SK-N-SH (cell line): ENCODE results near the gene KIF16B.

ENCODE experiments used
- CTCF ChIP-seq: fragments of 200-600 bp; sonication (generic); IDR thresholded peaks from 2 replicates; pipeline ENCODE4 v1.6.1; 2017; ENCODE audit warnings: antibody characterized with exemption, mild to moderate bottlenecking, moderate library complexity
- EP300 ChIP-seq, 2 experiments: IDR thresholded peaks; 2 replicates each; pipeline versions ENCODE4 v1.4.0 to v1.6.1; 2012; ENCODE audit warnings: borderline replicate concordance in 1 of 2, low read depth in 1 of 2, low read length in 1 of 2
- FOXM1 ChIP-seq: IDR thresholded peaks from 2 replicates; pipeline ENCODE4 v1.4.0; 2012; ENCODE audit warnings: low read depth, mild to moderate bottlenecking
- JUND ChIP-seq: IDR thresholded peaks from 2 replicates; pipeline ENCODE4 v1.4.0; 2012
- MAX ChIP-seq: IDR thresholded peaks from 2 replicates; pipeline ENCODE4 v1.4.0; 2012; ENCODE audit warnings: low read depth
- POLR2AphosphoS5 ChIP-seq: IDR thresholded peaks from 2 replicates; pipeline ENCODE4 v1.6.1; 2012; ENCODE audit warnings: low read depth, low read length
- RAD21 ChIP-seq: IDR thresholded peaks from 2 replicates; pipeline ENCODE4 v1.6.1; 2012; ENCODE audit warnings: mild to moderate bottlenecking, low read length
- SMC3 ChIP-seq: IDR thresholded peaks from 2 replicates; pipeline ENCODE4 v1.6.1; 2012; ENCODE audit warnings: low read depth, low read length, improper control_type of control experiment
- USF2 ChIP-seq: fragments of 150-350 bp; IDR thresholded peaks from 2 replicates; pipeline ENCODE4 v1.6.1; 2017; ENCODE audit warnings: antibody characterized with exemption, low read length, low read depth, borderline replicate concordance

- TF ChIP-seq JUND (no peak), CTCF (no peak), RAD21 (no peak), SMC3 (no peak), FOXM1 (no peak), EP300 (IDR thresholded peaks at IDR 0.05; ENCODE audit: borderline replicate concordance in 1 of 2, low read depth in 1 of 2, low read length in 1 of 2) (no peak), USF2 (no peak), MAX (no peak), POLR2AphosphoS5 (no peak)
Observed at GRCh38 chr20:16349523-16350260, 223.6 kb downstream of the KIF16B start.
